ENCODE data around the gene P2RX5. TPM values are rescaled to one million over a fixed set of nuclear protein-coding genes. Genes with fewer than 3 reads are reported as not detected.

Gene P2RX5
- total RNA-seq, 1 experiment from 2014 or later: 14.9 TPM

GRCh38 chr17:3675886-3676285 lies 20.1 kb downstream of the P2RX5 start:
- no peak for DNase-seq (ENCODE audit: low read depth, low spot score)
- in situ Hi-C loops (cut with HindIII; ENCODE audit: low pct_unique_long_range_greater_than_20kb, low sequenced_read_pairs): no loop called here
- POLR2A ChIA-PET: no interaction called here

GRCh38 chr17:3672571-3672970 lies 23.4 kb downstream of the P2RX5 start:
- no TSS peak for BruUV-seq (replicated peaks)
- no peaks in the 10 kb centered on the region for H3K27me3 ChIP-seq (ENCODE audit: control insufficient read depth, insufficient read depth, low read length)
- peaks cover 9% of the 10 kb centered on the region; the same call in 1 of the 2 replicates for H3K36me3 ChIP-seq (ENCODE audit: control insufficient read depth, insufficient read depth, low read length)
- in situ Hi-C loops (cut with HindIII; ENCODE audit: low pct_unique_long_range_greater_than_20kb, low sequenced_read_pairs): no loop called here
- no peak for ATAC-seq
- H3K9me3 ChIP-seq (ENCODE audit: control insufficient read depth, insufficient read depth, low read depth, low read length): no peaks in the 10 kb centered on the region
- 0 out of 2 replicates have a peak, but pooled peaks cover 4% of the 10 kb centered on the region for H3K4me1 ChIP-seq (ENCODE audit: control insufficient read depth, insufficient read depth, low read length)
- no peak overlapping the region for H3K27ac ChIP-seq (ENCODE audit: low read length)
- ChIA-PET POLR2A (no interaction called here), CTCF (no interaction called here)
- TF ChIP-seq CTCF (IDR thresholded peaks at IDR 0.05): no peak
- no peak for TF ChIP-seq POLR2AphosphoS5 (IDR thresholded peaks at IDR 0.05; ENCODE audit: low read depth, low read length)
- DNase-seq (ENCODE audit: low read depth, low spot score): no peak
- intact Hi-C loops (cut with micrococcal nuclease; ENCODE audit: unreplicated experiment): no loop called here
- H3K4me3 ChIP-seq (ENCODE audit: low read depth in 2 of 2, low read length in 2 of 2): no peak overlapping the region

More at GRCh38 chr17:3675886-3676285, 20.1 kb downstream of the P2RX5 start:
- ATAC-seq: no peak
- intact Hi-C loops (cut with micrococcal nuclease; ENCODE audit: unreplicated experiment): no loop called here
- TF ChIP-seq POLR2AphosphoS5 (IDR thresholded peaks at IDR 0.05; ENCODE audit: low read depth, low read length) (no peak), CTCF (IDR thresholded peaks at IDR 0.05) (no peak), TCF7L2 (IDR thresholded peaks at IDR 0.05; ENCODE audit: low read depth, low read length) (no peak), REST (IDR thresholded peaks at IDR 0.05; ENCODE audit: insufficient read depth in 1 of 2, low read depth in 2 of 2, low read length in 1 of 2) (no peak), SIN3A (IDR thresholded peaks at IDR 0.05; ENCODE audit: borderline replicate concordance, insufficient read depth, low read depth, low read length) (no peak)
- CTCF ChIA-PET: no interaction called here
- no TSS peak for BruUV-seq (replicated peaks)
- Histone ChIP-seq H3K27ac (ENCODE audit: low read length) (no peak overlapping the region), H3K4me1 (ENCODE audit: control insufficient read depth, insufficient read depth, low read length) (no peaks in the 10 kb centered on the region), H3K9me3 (ENCODE audit: control insufficient read depth, insufficient read depth, low read depth, low read length) (no peaks in the 10 kb centered on the region), H3K4me3 (ENCODE audit: low read depth in 2 of 2, low read length in 2 of 2) (no peak overlapping the region), H3K27me3 (ENCODE audit: control insufficient read depth, insufficient read depth, low read length) (no peaks in the 10 kb centered on the region), H3K36me3 (ENCODE audit: control insufficient read depth, insufficient read depth, low read length) (no peaks in the 10 kb centered on the region)

All from Panc1 (cell line).